PC-9 (cell line): Measurements from ENCODE around the gene LRRFIP1.

Experiments used
- EZH2 ChIP-seq: fragments of 200-600 bp; sonication (generic); IDR thresholded peaks from 2 replicates; pipeline ENCODE4 v1.8.0; 2017; ENCODE audit warnings: antibody characterized with exemption, low read depth
- TF ChIP-seq, protein P1 (sequence below): fragments of 200-600 bp; sonication (generic); conservative IDR thresholded peaks from 2 replicates; pipeline ENCODE4 v1.6.1; 2017; ENCODE audit warnings: mixed run types, antibody characterized with exemption, mild to moderate bottlenecking, moderate library complexity

- TF ChIP-seq, protein P1, sequence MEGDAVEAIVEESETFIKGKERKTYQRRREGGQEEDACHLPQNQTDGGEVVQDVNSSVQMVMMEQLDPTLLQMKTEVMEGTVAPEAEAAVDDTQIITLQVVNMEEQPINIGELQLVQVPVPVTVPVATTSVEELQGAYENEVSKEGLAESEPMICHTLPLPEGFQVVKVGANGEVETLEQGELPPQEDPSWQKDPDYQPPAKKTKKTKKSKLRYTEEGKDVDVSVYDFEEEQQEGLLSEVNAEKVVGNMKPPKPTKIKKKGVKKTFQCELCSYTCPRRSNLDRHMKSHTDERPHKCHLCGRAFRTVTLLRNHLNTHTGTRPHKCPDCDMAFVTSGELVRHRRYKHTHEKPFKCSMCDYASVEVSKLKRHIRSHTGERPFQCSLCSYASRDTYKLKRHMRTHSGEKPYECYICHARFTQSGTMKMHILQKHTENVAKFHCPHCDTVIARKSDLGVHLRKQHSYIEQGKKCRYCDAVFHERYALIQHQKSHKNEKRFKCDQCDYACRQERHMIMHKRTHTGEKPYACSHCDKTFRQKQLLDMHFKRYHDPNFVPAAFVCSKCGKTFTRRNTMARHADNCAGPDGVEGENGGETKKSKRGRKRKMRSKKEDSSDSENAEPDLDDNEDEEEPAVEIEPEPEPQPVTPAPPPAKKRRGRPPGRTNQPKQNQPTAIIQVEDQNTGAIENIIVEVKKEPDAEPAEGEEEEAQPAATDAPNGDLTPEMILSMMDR, result no peak
- no peak for TF ChIP-seq EZH2
Measured at GRCh38 chr2:237763812-237764211, 136.4 kb downstream of the LRRFIP1 start.
